Left lung (tissue), 10 donors: Measurements from ENCODE around the gene PACRGL. TPM values are rescaled to one million over a fixed set of nuclear protein-coding genes. Genes with fewer than 3 reads are reported as not detected.

Source experiments
- ATAC-seq: fragments of 200-7000 bp; cut with Tn5 transposase; one replicate; pipeline ENCODE4 v1.9.1; 2020; ENCODE audit warnings: moderate library complexity
- DNase-seq, 4 donors: peaks; one replicate each; pipeline ENCODE4 v3.0.0-alpha.2; 2013 to 2020
- H3K27ac ChIP-seq, 2 donors: fragments of 200-600 bp; sonication (generic) in 1 of 2; one replicate each; pipeline versions ENCODE4 v1.5.0 to v1.8.0; 2020 to 2021
- H3K27me3 ChIP-seq, 2 donors: fragments of 200-600 bp; sonication (generic) in 1 of 2; one replicate each; pipeline versions ENCODE4 v1.5.0 to v1.8.0; 2020 to 2021
- H3K36me3 ChIP-seq, 2 donors: fragments of 200-600 bp; sonication (generic) in 1 of 2; one replicate each; pipeline versions ENCODE4 v1.5.0 to v1.8.0; 2020 to 2021
- H3K4me1 ChIP-seq, 2 donors: fragments of 200-600 bp; one replicate each; pipeline ENCODE4 v1.8.0; 2021
- H3K4me3 ChIP-seq, 2 donors: fragments of 200-600 bp; sonication (generic) in 1 of 2; one replicate each; pipeline versions ENCODE4 v1.5.0 to v1.8.0; 2020 to 2021; ENCODE audit warnings: mild to moderate bottlenecking in 1 of 2
- H3K9me3 ChIP-seq, 2 donors: fragments of 200-600 bp; sonication (generic) in 1 of 2; one replicate each; pipeline versions ENCODE4 v1.5.0 to v1.8.0; 2020 to 2021
- intact Hi-C, 2 donors: fragments of 100-400 bp; cut with DNase I; formaldehyde crosslinking; loops; one replicate each; pipeline versions ENCODE4 v1.11.2 to v1.14.2; 2022
- polyA plus RNA-seq, 6 donors: library from polyadenylated mRNA; unstranded; fragments of 120-200 nt; gene quantifications; one replicate each; pipeline ENCODE4 v1.2.1, GENCODE V29; 2013; ENCODE audit not compliant: insufficient read length in 6 of 6
- total RNA-seq, 2 donors: library from RNA; stranded (reverse); fragmentation: NEBNext Ultra II Directional; extraction: Animal tissue kit (Norgen Biotek cat#: 25700); gene quantifications; one replicate each; pipeline ENCODE4 v1.2.1, GENCODE V29; 2021
- TF ChIP-seq, protein P1 (sequence below), 2 donors: fragments of 200-600 bp; sonication (generic) in 1 of 2; IDR thresholded peaks; one replicate each; pipeline versions ENCODE4 v1.5.0 to v1.8.0; 2021; ENCODE audit warnings: antibody characterized with exemption in 2 of 2
- donor health status: DM: no; HTN: yes; CAD: no.
- donor health status: DM: no; HTN: no; CAD: no.

PACRGL gene
- total and polyA plus RNA-seq, 8 donors, result 7.8 to 44.6 (median 37.7) TPM

DNA sequence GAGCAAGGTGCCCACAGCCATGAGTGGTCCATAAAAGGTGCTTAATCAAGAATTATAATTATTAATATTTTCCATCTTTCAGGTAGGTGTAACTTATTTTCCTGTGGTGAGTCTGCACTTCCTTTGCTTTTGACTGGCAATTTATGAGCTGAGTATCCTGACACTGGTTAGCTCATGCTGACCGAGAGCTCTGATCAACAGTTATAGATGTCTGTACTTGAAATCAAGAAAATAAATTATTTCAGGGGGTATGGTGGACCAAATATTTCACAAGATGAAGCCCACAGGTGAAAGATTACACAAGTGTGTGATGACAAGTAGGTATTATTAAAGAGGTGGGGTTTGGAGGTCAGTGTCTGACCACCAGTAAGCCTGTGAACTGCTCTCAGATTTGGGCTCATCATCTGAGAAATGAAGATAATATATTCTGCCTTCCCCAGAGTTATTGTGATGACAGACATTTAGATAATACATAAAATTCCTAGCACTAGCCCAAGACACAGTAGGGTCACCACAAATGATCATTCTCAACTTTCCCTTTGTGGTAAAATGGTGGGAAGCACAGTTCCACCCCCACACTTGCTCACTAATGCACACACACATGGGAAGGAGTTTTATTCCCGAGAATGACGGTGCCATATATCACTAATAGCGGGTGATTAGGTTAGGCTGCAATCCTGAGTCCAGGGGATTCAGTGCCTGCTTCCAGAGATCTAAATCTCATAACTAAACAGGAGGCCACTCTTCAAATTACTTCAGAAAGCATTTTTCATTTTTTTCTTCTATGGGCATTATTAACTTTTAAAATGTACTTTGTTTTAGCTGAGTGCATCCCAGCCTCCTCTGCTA, 34.0 kb upstream of the PACRGL start:
- H3K27me3 ChIP-seq, result no peaks in the 10 kb centered on the region
- H3K27ac ChIP-seq, result no peak overlapping the region
- ATAC-seq (no peak), DNase-seq (no peak)
- no peaks in the 10 kb centered on the region for H3K9me3 ChIP-seq
- intact Hi-C loops, result no loop called here
- TF ChIP-seq, protein P1, sequence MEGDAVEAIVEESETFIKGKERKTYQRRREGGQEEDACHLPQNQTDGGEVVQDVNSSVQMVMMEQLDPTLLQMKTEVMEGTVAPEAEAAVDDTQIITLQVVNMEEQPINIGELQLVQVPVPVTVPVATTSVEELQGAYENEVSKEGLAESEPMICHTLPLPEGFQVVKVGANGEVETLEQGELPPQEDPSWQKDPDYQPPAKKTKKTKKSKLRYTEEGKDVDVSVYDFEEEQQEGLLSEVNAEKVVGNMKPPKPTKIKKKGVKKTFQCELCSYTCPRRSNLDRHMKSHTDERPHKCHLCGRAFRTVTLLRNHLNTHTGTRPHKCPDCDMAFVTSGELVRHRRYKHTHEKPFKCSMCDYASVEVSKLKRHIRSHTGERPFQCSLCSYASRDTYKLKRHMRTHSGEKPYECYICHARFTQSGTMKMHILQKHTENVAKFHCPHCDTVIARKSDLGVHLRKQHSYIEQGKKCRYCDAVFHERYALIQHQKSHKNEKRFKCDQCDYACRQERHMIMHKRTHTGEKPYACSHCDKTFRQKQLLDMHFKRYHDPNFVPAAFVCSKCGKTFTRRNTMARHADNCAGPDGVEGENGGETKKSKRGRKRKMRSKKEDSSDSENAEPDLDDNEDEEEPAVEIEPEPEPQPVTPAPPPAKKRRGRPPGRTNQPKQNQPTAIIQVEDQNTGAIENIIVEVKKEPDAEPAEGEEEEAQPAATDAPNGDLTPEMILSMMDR (IDR thresholded peaks at IDR 0.05), result no peak
- no peaks in the 10 kb centered on the region for H3K36me3 ChIP-seq
- H3K4me3 ChIP-seq, result no peak overlapping the region
- no peaks in the 10 kb centered on the region for H3K4me1 ChIP-seq

DNA sequence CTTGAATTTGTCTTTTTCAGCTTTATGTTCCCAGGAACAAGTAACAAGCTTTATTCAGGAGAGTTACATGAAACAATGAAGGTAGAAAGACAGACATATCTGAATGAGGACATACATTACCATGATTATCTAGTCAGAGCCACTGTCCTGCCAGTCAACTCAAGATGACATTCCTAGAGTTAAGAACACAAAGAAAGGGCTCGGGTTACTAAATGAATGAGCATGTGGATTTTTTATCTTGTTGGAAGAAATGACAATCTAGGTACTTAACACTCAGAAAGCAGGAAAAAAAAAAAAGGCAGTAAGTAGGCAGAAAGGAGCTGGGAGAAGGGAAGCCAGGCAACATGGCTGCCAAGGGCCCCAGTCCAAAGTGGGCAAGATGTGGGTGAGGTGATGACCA, 28.0 kb upstream of the PACRGL start:
- H3K4me3 ChIP-seq, result no peak overlapping the region
- no peaks in the 10 kb centered on the region for H3K36me3 ChIP-seq
- no peak for DNase-seq
- no peak overlapping the region for H3K27ac ChIP-seq
- no peaks in the 10 kb centered on the region for H3K9me3 ChIP-seq
- ATAC-seq, result no peak
- TF ChIP-seq, protein P1 (IDR thresholded peaks at IDR 0.05), result no peak
- intact Hi-C loops, result no loop called here
- no peaks in the 10 kb centered on the region for H3K4me1 ChIP-seq
- H3K27me3 ChIP-seq, result no peaks in the 10 kb centered on the region

DNA sequence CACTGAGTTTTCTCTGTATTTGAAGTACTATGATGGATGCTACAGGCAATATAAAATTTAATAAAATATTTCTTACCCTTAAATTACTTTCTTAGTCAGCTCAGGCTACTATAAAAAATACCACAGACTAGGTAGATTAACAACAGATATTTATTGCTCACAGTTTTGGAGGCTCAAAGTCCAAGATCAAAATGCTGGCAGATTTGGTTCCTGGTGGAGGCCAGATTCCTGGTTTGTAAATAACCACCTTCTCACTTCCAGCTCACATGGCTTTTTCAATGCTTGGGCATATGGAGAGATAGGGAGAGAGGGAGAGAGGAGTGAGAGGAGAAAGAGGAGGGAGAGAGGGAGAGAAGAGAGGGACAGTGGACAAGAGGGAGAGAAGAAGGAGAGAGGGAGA, 24.5 kb upstream of the PACRGL start:
- Histone ChIP-seq H3K4me1 (no peaks in the 10 kb centered on the region), H3K27ac (no peak overlapping the region), H3K27me3 (no peaks in the 10 kb centered on the region), H3K36me3 (no peaks in the 10 kb centered on the region), H3K4me3 (no peak overlapping the region), H3K9me3 (no peaks in the 10 kb centered on the region)
- ATAC-seq (no peak), DNase-seq (no peak)
- TF ChIP-seq, protein P1 (IDR thresholded peaks at IDR 0.05), result no peak
- intact Hi-C loops, result no loop called here

DNA sequence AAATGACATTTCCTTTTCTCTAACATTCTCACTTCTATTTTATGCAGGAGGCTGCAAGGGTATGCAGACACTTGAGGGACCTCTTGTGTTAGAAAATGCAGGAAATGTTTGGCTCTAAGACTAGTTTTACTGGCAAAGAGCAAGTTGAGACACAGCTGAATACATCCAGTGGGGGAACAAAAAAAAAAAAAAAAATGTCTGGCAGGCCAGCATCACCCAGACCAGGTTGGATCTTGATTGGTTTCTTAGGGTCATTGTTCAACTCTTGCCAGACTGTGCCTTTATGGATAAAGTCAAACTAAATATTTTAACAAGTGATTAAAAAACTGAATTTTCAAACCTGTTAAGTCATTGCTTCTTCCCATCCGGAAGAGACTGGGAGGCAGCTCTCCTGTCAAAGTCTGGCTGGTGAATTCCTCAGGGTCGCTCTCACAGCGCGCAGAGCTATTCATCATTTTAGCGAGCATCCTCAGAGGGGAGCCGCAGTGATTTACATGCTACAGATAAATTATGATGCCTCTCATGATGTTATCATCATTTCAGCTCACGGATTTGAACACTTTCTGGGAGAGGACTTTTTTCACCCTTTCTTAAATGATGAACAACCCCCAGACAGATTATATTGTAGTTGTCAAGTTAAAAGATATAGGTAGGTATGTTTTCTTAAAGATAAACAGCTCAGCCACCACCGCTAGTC, 23.6 kb upstream of the PACRGL start:
- Histone ChIP-seq H3K4me1 (no peaks in the 10 kb centered on the region), H3K27ac (no peak overlapping the region), H3K27me3 (no peaks in the 10 kb centered on the region), H3K36me3 (no peaks in the 10 kb centered on the region), H3K4me3 (no peak overlapping the region), H3K9me3 (no peaks in the 10 kb centered on the region)
- intact Hi-C loops, result no loop called here
- DNase-seq (no peak), ATAC-seq (no peak)
- TF ChIP-seq, protein P1 (IDR thresholded peaks at IDR 0.05), result no peak

DNA sequence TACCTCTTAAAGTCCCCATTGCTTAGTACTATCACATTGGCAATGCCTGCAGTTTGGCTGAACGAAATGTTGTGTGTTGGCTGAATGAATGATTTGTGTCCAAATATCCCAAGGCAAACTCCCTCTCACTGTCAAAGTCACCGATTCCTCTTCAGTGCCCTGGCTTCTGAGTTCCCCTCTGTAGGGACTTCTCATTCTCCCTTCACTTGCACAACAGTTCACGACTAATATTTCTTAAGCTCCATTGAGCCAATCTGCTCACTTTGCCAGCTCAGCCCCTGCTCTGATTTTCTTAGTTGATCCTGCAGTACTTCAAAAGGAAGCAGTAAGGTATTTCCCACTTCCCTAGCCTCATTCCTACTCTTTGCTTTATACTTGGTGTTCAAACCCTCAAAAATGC, 21.9 kb upstream of the PACRGL start:
- H3K4me3 ChIP-seq, result no peak overlapping the region
- H3K9me3 ChIP-seq, result no peaks in the 10 kb centered on the region
- no peaks in the 10 kb centered on the region for H3K27me3 ChIP-seq
- ATAC-seq, result no peak
- no peaks in the 10 kb centered on the region for H3K36me3 ChIP-seq
- DNase-seq, result no peak
- intact Hi-C loops, result no loop called here
- TF ChIP-seq, protein P1 (IDR thresholded peaks at IDR 0.05), result no peak
- no peak overlapping the region for H3K27ac ChIP-seq
- no peaks in the 10 kb centered on the region for H3K4me1 ChIP-seq
